Measurements from ENCODE around the gene PCK1. TPM values are rescaled to one million over a fixed set of nuclear protein-coding genes. Genes with fewer than 3 reads are reported as not detected.

Gene PCK1
- total RNA-seq, 1 donor: not detected

- Histone ChIP-seq H3K4me1 (ENCODE audit: insufficient read depth, low read length) (no peaks in the 10 kb centered on the region), H3K27ac (ENCODE audit: low read depth, low read length) (no peak overlapping the region), H3K79me2 (ENCODE audit: insufficient read depth, low read length) (no peaks in the 10 kb centered on the region), H2AFZ (ENCODE audit: low read length) (no peak overlapping the region), H3K4me2 (ENCODE audit: insufficient read depth, low read length) (no peak overlapping the region), H3K9me3 (ENCODE audit: low read depth, low read length) (no peaks in the 10 kb centered on the region), H3K4me3 (ENCODE audit: insufficient read depth, low read length) (no peak overlapping the region), H3K36me3 (ENCODE audit: insufficient read depth, low read length) (no peaks in the 10 kb centered on the region), H3K27me3 (ENCODE audit: insufficient read depth, low read length) (no peaks in the 10 kb centered on the region), H4K20me1 (ENCODE audit: insufficient read depth, low read length) (no peaks in the 10 kb centered on the region)
- no peak for TF ChIP-seq CTCF (IDR thresholded peaks at IDR 0.05; ENCODE audit: extremely low read depth, low read depth, low read length)
- peak; percentile 97 for DNase-seq (ENCODE audit: insufficient read length, low spot score, missing footprints)
Measured at GRCh38 chr20:57600320-57601210, 39.7 kb downstream of the PCK1 start.

- Histone ChIP-seq H3K4me2 (ENCODE audit: insufficient read depth, low read length) (no peak overlapping the region), H3K4me1 (ENCODE audit: insufficient read depth, low read length) (no peaks in the 10 kb centered on the region), H3K36me3 (ENCODE audit: insufficient read depth, low read length) (no peaks in the 10 kb centered on the region), H3K9me3 (ENCODE audit: low read depth, low read length) (no peaks in the 10 kb centered on the region), H3K27me3 (ENCODE audit: insufficient read depth, low read length) (no peaks in the 10 kb centered on the region), H4K20me1 (ENCODE audit: insufficient read depth, low read length) (no peaks in the 10 kb centered on the region), H3K79me2 (ENCODE audit: insufficient read depth, low read length) (no peaks in the 10 kb centered on the region), H2AFZ (ENCODE audit: low read length) (no peak overlapping the region), H3K27ac (ENCODE audit: low read depth, low read length) (no peak overlapping the region), H3K4me3 (ENCODE audit: insufficient read depth, low read length) (no peak overlapping the region)
- DNase-seq (ENCODE audit: insufficient read length, low spot score, missing footprints): no peak
- TF ChIP-seq CTCF (IDR thresholded peaks at IDR 0.05; ENCODE audit: extremely low read depth, low read depth, low read length): no peak
Measured at GRCh38 chr20:57601211-57601570, 40.3 kb downstream of the PCK1 start.

DNA sequence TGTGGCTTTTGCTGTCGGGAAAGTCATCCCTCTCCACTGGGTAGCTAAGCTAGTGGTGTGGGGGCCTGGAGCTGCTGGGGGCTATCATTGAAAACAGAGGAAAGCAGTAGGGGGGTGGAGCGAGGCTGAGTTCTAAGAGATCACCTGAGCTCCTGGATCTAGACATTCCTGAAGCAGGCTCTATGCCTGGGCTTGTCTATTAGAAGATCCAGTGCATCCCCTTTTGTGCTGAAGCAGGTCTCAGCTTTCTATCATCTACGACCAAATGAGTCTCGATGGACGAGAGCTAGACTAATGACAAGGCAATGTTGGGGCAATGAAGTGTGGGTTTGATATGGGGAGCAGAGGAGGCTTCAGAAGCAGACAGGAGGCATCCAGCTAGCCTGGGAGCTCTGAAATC lies 40.8 kb downstream of the PCK1 start:
- Histone ChIP-seq H3K79me2 (ENCODE audit: insufficient read depth, low read length) (no peaks in the 10 kb centered on the region), H3K36me3 (ENCODE audit: insufficient read depth, low read length) (no peaks in the 10 kb centered on the region), H2AFZ (ENCODE audit: low read length) (no peak overlapping the region), H3K4me3 (ENCODE audit: insufficient read depth, low read length) (no peak overlapping the region), H4K20me1 (ENCODE audit: insufficient read depth, low read length) (no peaks in the 10 kb centered on the region), H3K9me3 (ENCODE audit: low read depth, low read length) (no peaks in the 10 kb centered on the region), H3K27ac (ENCODE audit: low read depth, low read length) (no peak overlapping the region), H3K4me2 (ENCODE audit: insufficient read depth, low read length) (no peak overlapping the region), H3K4me1 (ENCODE audit: insufficient read depth, low read length) (no peaks in the 10 kb centered on the region), H3K27me3 (ENCODE audit: insufficient read depth, low read length) (no peaks in the 10 kb centered on the region)
- DNase-seq (ENCODE audit: insufficient read length, low spot score, missing footprints): peak; percentile 5
- no peak for TF ChIP-seq CTCF (IDR thresholded peaks at IDR 0.05; ENCODE audit: extremely low read depth, low read depth, low read length)

DNA sequence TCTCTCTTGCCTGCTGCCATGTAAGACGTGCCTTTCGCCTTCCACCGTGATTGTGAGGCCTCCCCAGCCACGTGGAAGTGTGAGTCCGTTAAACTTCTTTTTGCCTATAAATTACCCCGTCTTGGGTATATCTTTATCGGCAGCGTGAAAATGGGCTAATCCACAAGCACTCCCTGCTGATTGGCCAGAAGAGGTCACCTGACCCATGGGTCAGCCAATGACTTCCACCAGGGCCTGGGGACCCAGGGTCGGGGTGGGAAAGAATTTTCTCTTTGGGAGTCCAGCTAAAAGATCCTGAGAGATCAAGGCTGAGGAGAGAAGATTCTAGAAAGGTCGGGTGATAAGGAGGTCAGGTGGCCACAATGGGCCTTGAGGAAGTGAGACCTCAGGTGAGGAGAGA lies 42.2 kb downstream of the PCK1 start:
- no peak overlapping the region for H2AFZ ChIP-seq (ENCODE audit: low read length)
- DNase-seq (ENCODE audit: insufficient read length, low spot score, missing footprints): peak; percentile 3
- H3K36me3 ChIP-seq (ENCODE audit: insufficient read depth, low read length): no peaks in the 10 kb centered on the region
- no peak overlapping the region for H3K4me2 ChIP-seq (ENCODE audit: insufficient read depth, low read length)
- no peaks in the 10 kb centered on the region for H4K20me1 ChIP-seq (ENCODE audit: insufficient read depth, low read length)
- TF ChIP-seq CTCF (IDR thresholded peaks at IDR 0.05; ENCODE audit: extremely low read depth, low read depth, low read length): no peak
- H3K27ac ChIP-seq (ENCODE audit: low read depth, low read length): no peak overlapping the region
- H3K4me1 ChIP-seq (ENCODE audit: insufficient read depth, low read length): no peaks in the 10 kb centered on the region
- no peaks in the 10 kb centered on the region for H3K79me2 ChIP-seq (ENCODE audit: insufficient read depth, low read length)
- peaks cover 4% of the 10 kb centered on the region for H3K27me3 ChIP-seq (ENCODE audit: insufficient read depth, low read length)
- no peak overlapping the region for H3K4me3 ChIP-seq (ENCODE audit: insufficient read depth, low read length)
- no peaks in the 10 kb centered on the region for H3K9me3 ChIP-seq (ENCODE audit: low read depth, low read length)
